ENCODE results near the gene PRSS1. TPM values are rescaled to one million over a fixed set of nuclear protein-coding genes. Genes with fewer than 3 reads are reported as not detected.
"Not testable (repeated sequence)": the region's sequence is repeated elsewhere in the genome, so short reads cannot be mapped to it uniquely, and the experiment has no call there.

PRSS1 gene
- total RNA-seq, 2 experiments from 2014 or later, result not detected

DNA sequence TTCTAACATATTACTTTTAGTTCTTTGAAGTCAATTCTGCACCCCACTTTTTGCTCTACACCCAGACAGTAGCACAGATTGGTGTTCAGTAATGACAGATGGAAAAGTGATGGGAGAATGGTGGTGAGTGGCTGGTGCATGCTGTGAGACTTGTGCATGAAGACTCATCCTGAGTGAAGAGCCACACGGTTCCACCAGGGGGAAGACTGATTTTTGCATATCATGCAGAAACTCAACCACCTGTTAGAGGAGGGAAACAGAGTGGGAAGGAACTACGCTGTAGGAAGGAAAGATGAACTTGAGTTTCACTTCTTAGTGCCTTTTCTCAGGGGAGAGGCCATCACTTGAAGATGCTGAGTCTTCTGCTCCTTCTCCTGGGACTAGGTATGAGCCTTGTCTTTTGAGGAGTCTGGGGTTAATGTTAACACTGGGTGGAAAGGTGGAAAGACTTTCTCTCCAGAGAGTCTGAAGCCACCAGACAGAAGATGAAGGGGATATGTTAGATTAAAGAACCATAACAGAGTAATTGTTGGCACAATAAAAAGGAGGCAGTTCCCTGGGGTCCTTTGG is 9.3 kb upstream of the PRSS1 start:
- ChIA-PET POLR2A (no interaction called here), CTCF (no interaction called here)
- DNase-seq (peak in 3 of 14 experiments; percentile 21 to 49 (median 46)), ATAC-seq (ENCODE audit: poor library complexity) (peak; percentile 68)
- H3K27ac Mint-ChIP-seq, result peak overlapping the region; percentile 34
- peaks cover 5% of the 10 kb centered on the region for H3K4me1 Mint-ChIP-seq (ENCODE audit: low read depth)
- Histone ChIP-seq H3K4me3 (ENCODE audit: low read length) (peak overlapping the region; percentile 24), H3K27me3 (ENCODE audit: control insufficient read depth in 1 of 2, insufficient read depth in 2 of 2, low read length in 2 of 2) (no peaks in the 10 kb centered on the region), H3K4me1 (ENCODE audit: insufficient read depth, low read length) (no peaks in the 10 kb centered on the region), H3K9me3 (ENCODE audit: control insufficient read depth in 1 of 2, insufficient read depth in 1 of 2, low read length in 2 of 2) (no peaks in the 10 kb centered on the region), H3K27ac (ENCODE audit: low read depth in 1 of 2, low read length in 2 of 2) (no peak overlapping the region), H3K36me3 (ENCODE audit: insufficient read depth, low read length) (no peaks in the 10 kb centered on the region)
- H3K27me3 Mint-ChIP-seq, result no peaks in the 10 kb centered on the region
- peak overlapping the region; percentile 67 for H3K4me3 Mint-ChIP-seq
- TF ChIP-seq, protein P1, sequence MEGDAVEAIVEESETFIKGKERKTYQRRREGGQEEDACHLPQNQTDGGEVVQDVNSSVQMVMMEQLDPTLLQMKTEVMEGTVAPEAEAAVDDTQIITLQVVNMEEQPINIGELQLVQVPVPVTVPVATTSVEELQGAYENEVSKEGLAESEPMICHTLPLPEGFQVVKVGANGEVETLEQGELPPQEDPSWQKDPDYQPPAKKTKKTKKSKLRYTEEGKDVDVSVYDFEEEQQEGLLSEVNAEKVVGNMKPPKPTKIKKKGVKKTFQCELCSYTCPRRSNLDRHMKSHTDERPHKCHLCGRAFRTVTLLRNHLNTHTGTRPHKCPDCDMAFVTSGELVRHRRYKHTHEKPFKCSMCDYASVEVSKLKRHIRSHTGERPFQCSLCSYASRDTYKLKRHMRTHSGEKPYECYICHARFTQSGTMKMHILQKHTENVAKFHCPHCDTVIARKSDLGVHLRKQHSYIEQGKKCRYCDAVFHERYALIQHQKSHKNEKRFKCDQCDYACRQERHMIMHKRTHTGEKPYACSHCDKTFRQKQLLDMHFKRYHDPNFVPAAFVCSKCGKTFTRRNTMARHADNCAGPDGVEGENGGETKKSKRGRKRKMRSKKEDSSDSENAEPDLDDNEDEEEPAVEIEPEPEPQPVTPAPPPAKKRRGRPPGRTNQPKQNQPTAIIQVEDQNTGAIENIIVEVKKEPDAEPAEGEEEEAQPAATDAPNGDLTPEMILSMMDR (IDR thresholded peaks at IDR 0.05), result no peak
- H3K9me3 Mint-ChIP-seq, result no peaks in the 10 kb centered on the region
- intact Hi-C loops (cut with DNase I, micrococcal nuclease), result loop anchor here in 1 of 2 experiments (2.0 kb wide), 1 partner anchor 73 kb away; no protein-coding TSS in a partner anchor
- no peaks in the 10 kb centered on the region for H3K36me3 Mint-ChIP-seq (ENCODE audit: low read depth)

DNA sequence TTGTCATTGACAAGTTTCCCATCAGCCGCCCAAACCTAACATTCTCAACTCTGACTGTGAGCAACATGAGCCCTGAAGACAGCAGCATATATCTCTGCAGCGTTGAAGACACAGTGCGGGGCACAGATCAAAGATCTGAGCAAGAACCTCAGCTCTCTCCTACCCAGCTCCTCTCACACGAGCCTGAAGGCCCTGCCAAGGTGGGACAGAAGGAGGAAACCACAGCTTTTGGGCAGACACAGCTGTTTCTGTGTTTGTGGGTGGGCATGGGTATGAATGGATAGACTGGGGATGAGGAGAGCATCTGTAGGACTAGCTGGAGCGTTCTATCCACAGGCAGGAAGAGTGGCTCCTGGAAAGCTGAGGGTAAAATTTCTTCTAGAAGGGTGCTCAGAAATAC is 8.5 kb upstream of the PRSS1 start:
- no peaks in the 10 kb centered on the region for H3K27me3 ChIP-seq (ENCODE audit: control insufficient read depth in 1 of 2, insufficient read depth in 2 of 2, low read length in 2 of 2)
- no peak for ATAC-seq (ENCODE audit: poor library complexity)
- H3K27ac ChIP-seq (ENCODE audit: low read depth in 1 of 2, low read length in 2 of 2), result no peak overlapping the region
- peak overlapping the region; percentile 24 for H3K4me3 ChIP-seq (ENCODE audit: low read length)
- TF ChIP-seq, protein P1 (IDR thresholded peaks at IDR 0.05), result no peak
- H3K27me3 Mint-ChIP-seq, result no peaks in the 10 kb centered on the region
- H3K4me3 Mint-ChIP-seq, result no peak overlapping the region
- DNase-seq, result no peak
- H3K4me1 ChIP-seq (ENCODE audit: insufficient read depth, low read length), result no peaks in the 10 kb centered on the region
- no peaks in the 10 kb centered on the region for H3K36me3 Mint-ChIP-seq (ENCODE audit: low read depth)
- CTCF ChIA-PET, result no interaction called here
- intact Hi-C loops (cut with DNase I, micrococcal nuclease), result loop anchor here in 1 of 2 experiments (2.0 kb wide), 1 partner anchor 72 kb away; no protein-coding TSS in a partner anchor
- H3K36me3 ChIP-seq (ENCODE audit: insufficient read depth, low read length), result no peaks in the 10 kb centered on the region
- H3K4me1 Mint-ChIP-seq (ENCODE audit: low read depth), result peaks cover 5% of the 10 kb centered on the region
- H3K9me3 Mint-ChIP-seq, result no peaks in the 10 kb centered on the region
- H3K9me3 ChIP-seq (ENCODE audit: control insufficient read depth in 1 of 2, insufficient read depth in 1 of 2, low read length in 2 of 2), result no peaks in the 10 kb centered on the region
- POLR2A ChIA-PET, result interaction anchor here (1.1 kb wide), 1 partner anchor 18 kb away, joined by 4 read pairs; no protein-coding TSS in a partner anchor
- no peak overlapping the region for H3K27ac Mint-ChIP-seq

DNA sequence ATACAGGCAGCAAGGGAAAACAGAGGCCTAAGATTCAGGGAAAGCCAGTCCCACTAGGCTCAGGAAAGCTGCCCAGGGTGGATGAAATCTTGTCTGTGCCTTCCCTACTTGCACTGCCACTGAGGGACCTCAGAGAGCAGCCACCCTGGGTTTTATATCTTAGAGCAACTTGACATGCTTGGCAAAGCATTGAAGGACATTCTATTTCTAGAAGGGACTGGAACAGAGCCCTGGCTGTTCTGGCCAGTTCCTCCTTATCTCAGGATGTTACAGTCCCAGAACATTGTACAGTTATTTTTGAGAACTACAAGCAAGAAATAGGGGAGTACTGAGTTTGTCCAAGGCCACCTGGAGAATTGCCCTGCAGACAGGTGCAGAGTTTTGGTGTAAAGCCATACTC is 7.3 kb upstream of the PRSS1 start:
- H3K4me3 ChIP-seq (ENCODE audit: low read length); DNase-seq; H3K36me3 Mint-ChIP-seq (ENCODE audit: low read depth); H3K27ac ChIP-seq (ENCODE audit: low read depth in 1 of 2, low read length in 2 of 2); H3K36me3 ChIP-seq (ENCODE audit: insufficient read depth, low read length); H3K4me3 Mint-ChIP-seq; H3K9me3 Mint-ChIP-seq; H3K4me1 Mint-ChIP-seq (ENCODE audit: low read depth); ATAC-seq (ENCODE audit: poor library complexity); H3K27me3 Mint-ChIP-seq; H3K27ac Mint-ChIP-seq; CTCF ChIA-PET; H3K27me3 ChIP-seq (ENCODE audit: control insufficient read depth in 1 of 2, insufficient read depth in 2 of 2, low read length in 2 of 2); H3K9me3 ChIP-seq (ENCODE audit: control insufficient read depth in 1 of 2, insufficient read depth in 1 of 2, low read length in 2 of 2); H3K4me1 ChIP-seq (ENCODE audit: insufficient read depth, low read length): not testable (repeated sequence)
- POLR2A ChIA-PET, result interaction anchor here (1.1 kb wide), 1 partner anchor 19 kb away, joined by 4 read pairs; no protein-coding TSS in a partner anchor
- intact Hi-C loops (cut with DNase I, micrococcal nuclease), result loop anchor here in 1 of 2 experiments (2.0 kb wide), 1 partner anchor 71 kb away; no protein-coding TSS in a partner anchor

Data from CD4-positive, alpha-beta T cell (primary cell).